H9 (cell line): ENCODE measurements around the gene COL27A1. TPM values are rescaled to one million over a fixed set of nuclear protein-coding genes. Genes with fewer than 3 reads are reported as not detected.

Source experiments
- DNase-seq: peaks from one replicate; pipeline ENCODE4 v3.0.0-alpha.2; 2017
- H2AFZ ChIP-seq: one replicate; pipeline ENCODE4 v1.6.1; 2013; ENCODE audit warnings: mild to moderate bottlenecking, low read length, control low read depth, moderate library complexity
- H2AK5ac ChIP-seq: 2 replicates; pipeline ENCODE4 v1.6.1; 2013; ENCODE audit warnings: low read length, control low read depth, mixed read lengths; ENCODE audit not compliant: insufficient read length
- H2BK120ac ChIP-seq: one replicate; pipeline ENCODE4 v1.6.1; 2013; ENCODE audit warnings: low read depth, mild to moderate bottlenecking, low read length, control low read depth, inconsistent platforms; ENCODE audit not compliant: poor library complexity, severe bottlenecking
- H2BK12ac ChIP-seq: 2 replicates; pipeline ENCODE4 v1.6.1; 2013; ENCODE audit warnings: low read length, control low read depth, mixed read lengths, low read depth; ENCODE audit not compliant: insufficient read length
- H2BK15ac ChIP-seq: 2 replicates; pipeline ENCODE4 v1.6.1; 2013; ENCODE audit warnings: low read depth, low read length, control low read depth
- H2BK20ac ChIP-seq: one replicate; pipeline ENCODE4 v1.6.1; 2013; ENCODE audit warnings: low read depth, mild to moderate bottlenecking, low read length, control low read depth, inconsistent platforms; ENCODE audit not compliant: poor library complexity, severe bottlenecking
- H2BK5ac ChIP-seq: 2 replicates; pipeline ENCODE4 v1.6.1; 2013; ENCODE audit warnings: low read length, control low read depth, mixed read lengths; ENCODE audit not compliant: insufficient read length
- H3K14ac ChIP-seq: 2 replicates; pipeline ENCODE4 v1.6.1; 2013; ENCODE audit warnings: low read length, control low read depth; ENCODE audit not compliant: insufficient read depth
- H3K18ac ChIP-seq: 2 replicates; pipeline ENCODE4 v1.6.1; 2013; ENCODE audit warnings: low read depth, mild to moderate bottlenecking, mixed read lengths, low read length, control low read depth; ENCODE audit not compliant: insufficient read length
- H3K23ac ChIP-seq: 2 replicates; pipeline ENCODE4 v1.6.1; 2013; ENCODE audit warnings: low read length, control low read depth, mixed read lengths, low read depth; ENCODE audit not compliant: insufficient read length
- H3K23me2 ChIP-seq: 2 replicates; pipeline ENCODE4 v1.6.1; 2013; ENCODE audit warnings: low read depth, mild to moderate bottlenecking, mixed read lengths, low read length, control low read depth; ENCODE audit not compliant: insufficient read length, poor library complexity, severe bottlenecking
- H3K27ac ChIP-seq: 2 replicates; pipeline ENCODE4 v1.5.1; 2013; ENCODE audit warnings: low read length, control low read depth, mixed read lengths, low read depth; ENCODE audit not compliant: insufficient read length
- H3K27me3 ChIP-seq: 2 replicates; pipeline ENCODE4 v1.6.1; 2013; ENCODE audit warnings: low read length, control low read depth, inconsistent platforms; ENCODE audit not compliant: insufficient read depth
- H3K4ac ChIP-seq: 2 replicates; pipeline ENCODE4 v1.6.1; 2013; ENCODE audit warnings: low read depth, mild to moderate bottlenecking, control low read depth, inconsistent platforms, low read length, moderate library complexity
- H3K4me1 ChIP-seq: 2 replicates; pipeline ENCODE4 v1.6.1; 2013; ENCODE audit warnings: low read length, control low read depth, inconsistent platforms; ENCODE audit not compliant: insufficient read depth
- H3K4me2 ChIP-seq: 2 replicates; pipeline ENCODE4 v1.6.1; 2013; ENCODE audit warnings: low read length, control low read depth, mixed read lengths; ENCODE audit not compliant: insufficient read length, insufficient read depth
- H3K56ac ChIP-seq: 2 replicates; pipeline ENCODE4 v1.6.1; 2013; ENCODE audit warnings: low read depth, mild to moderate bottlenecking, mixed read lengths, low read length, control low read depth; ENCODE audit not compliant: insufficient read length
- H3K79me1 ChIP-seq: 2 replicates; pipeline ENCODE4 v1.6.1; 2013; ENCODE audit warnings: low read depth, mild to moderate bottlenecking, moderate library complexity, low read length, control low read depth, inconsistent platforms; ENCODE audit not compliant: insufficient read depth, poor library complexity, severe bottlenecking
- H3K79me2 ChIP-seq: 2 replicates; pipeline ENCODE4 v1.6.1; 2013; ENCODE audit warnings: low read length, control low read depth, inconsistent platforms; ENCODE audit not compliant: insufficient read depth
- H3K9ac ChIP-seq: 2 replicates; pipeline ENCODE4 v1.6.1; 2013; ENCODE audit warnings: low read length, control low read depth, mixed read lengths; ENCODE audit not compliant: insufficient read length; ENCODE audit errors: extremely low read depth
- H3K9me3 ChIP-seq: one replicate; pipeline ENCODE4 v1.6.1; 2013; ENCODE audit warnings: low read depth, low read length, inconsistent platforms; ENCODE audit not compliant: control insufficient read depth
- H3T11ph ChIP-seq: one replicate; pipeline ENCODE4 v1.6.1; 2013; ENCODE audit warnings: mild to moderate bottlenecking, low read length, control low read depth, inconsistent platforms
- H4K20me1 ChIP-seq: one replicate; pipeline ENCODE4 v1.6.1; 2013; ENCODE audit not compliant: control insufficient read depth, insufficient read length, insufficient read depth
- H4K5ac ChIP-seq: 2 replicates; pipeline ENCODE4 v1.6.1; 2013; ENCODE audit warnings: low read depth, mild to moderate bottlenecking, mixed read lengths, low read length, control low read depth; ENCODE audit not compliant: insufficient read length
- H4K8ac ChIP-seq: replicated peaks from 2 replicates; pipeline ENCODE4 v1.6.1; 2013; ENCODE audit warnings: low read length, control low read depth, mixed read lengths, low read depth; ENCODE audit not compliant: insufficient read length
- H4K91ac ChIP-seq: 2 replicates; pipeline ENCODE4 v1.6.1; 2013; ENCODE audit warnings: low read depth, mild to moderate bottlenecking, moderate library complexity, mixed read lengths, low read length, control low read depth; ENCODE audit not compliant: insufficient read length
- H3K27ac Mint-ChIP-seq, 3 experiments: 2 replicates in 2 of 3; 3 replicates in 1 of 3; pipeline ENCODE4 v1.8.0; 2020 to 2021; ENCODE audit warnings: mixed read lengths in 3 of 3, mild to moderate bottlenecking in 1 of 3, moderate library complexity in 1 of 3
- H3K27me3 Mint-ChIP-seq: 2 replicates; pipeline ENCODE4 v1.8.0; 2021; ENCODE audit warnings: low read depth, mild to moderate bottlenecking, moderate library complexity, mixed read lengths
- H3K36me3 Mint-ChIP-seq, 3 experiments: 2 replicates in 2 of 3; 3 replicates in 1 of 3; pipeline ENCODE4 v1.8.0; 2020 to 2021; ENCODE audit warnings: low read depth in 3 of 3, mixed read lengths in 3 of 3; ENCODE audit not compliant: insufficient read depth in 1 of 3
- H3K4me1 Mint-ChIP-seq, 2 experiments: 2 replicates each; pipeline ENCODE4 v1.8.0; 2020; ENCODE audit warnings: mixed read lengths in 2 of 2
- H3K4me3 Mint-ChIP-seq, 2 experiments: 2 replicates in 1 of 2; 3 replicates in 1 of 2; pipeline ENCODE4 v1.8.0; 2020 to 2021; ENCODE audit warnings: mild to moderate bottlenecking in 2 of 2, mixed read lengths in 2 of 2, moderate library complexity in 1 of 2
- H3K9me3 Mint-ChIP-seq, 2 experiments: 2 replicates in 1 of 2; 3 replicates in 1 of 2; pipeline ENCODE4 v1.8.0; 2020; ENCODE audit warnings: mild to moderate bottlenecking in 2 of 2, mixed read lengths in 2 of 2, moderate library complexity in 1 of 2
- WGBS: extraction: QIAGEN DNeasy Blood & Tissue Kit; methylation state at CpG from one replicate; pipeline ENCODE4 v1.1.7; 2013; ENCODE audit warnings: missing lambda C conversion rate, low lambda C conversion rate, mixed read lengths; ENCODE audit not compliant: insufficient read length; ENCODE audit errors: extremely low coverage; 5-methylcytosine and 5-hydroxymethylcytosine counted together
- total RNA-seq: library from RNA; stranded (reverse); gene quantifications from 2 replicates; pipeline ENCODE4 v1.2.1, GENCODE V29; 2021
- TF ChIP-seq, protein P1 (sequence below): fragments of 200-600 bp; sonication (generic); conservative IDR thresholded peaks from 3 replicates; pipeline ENCODE4 v1.8.0; 2021; ENCODE audit warnings: antibody characterized with exemption, mild to moderate bottlenecking

COL27A1 gene
- total RNA-seq, 1 experiment from 2014 or later: 17.9 TPM

DNA sequence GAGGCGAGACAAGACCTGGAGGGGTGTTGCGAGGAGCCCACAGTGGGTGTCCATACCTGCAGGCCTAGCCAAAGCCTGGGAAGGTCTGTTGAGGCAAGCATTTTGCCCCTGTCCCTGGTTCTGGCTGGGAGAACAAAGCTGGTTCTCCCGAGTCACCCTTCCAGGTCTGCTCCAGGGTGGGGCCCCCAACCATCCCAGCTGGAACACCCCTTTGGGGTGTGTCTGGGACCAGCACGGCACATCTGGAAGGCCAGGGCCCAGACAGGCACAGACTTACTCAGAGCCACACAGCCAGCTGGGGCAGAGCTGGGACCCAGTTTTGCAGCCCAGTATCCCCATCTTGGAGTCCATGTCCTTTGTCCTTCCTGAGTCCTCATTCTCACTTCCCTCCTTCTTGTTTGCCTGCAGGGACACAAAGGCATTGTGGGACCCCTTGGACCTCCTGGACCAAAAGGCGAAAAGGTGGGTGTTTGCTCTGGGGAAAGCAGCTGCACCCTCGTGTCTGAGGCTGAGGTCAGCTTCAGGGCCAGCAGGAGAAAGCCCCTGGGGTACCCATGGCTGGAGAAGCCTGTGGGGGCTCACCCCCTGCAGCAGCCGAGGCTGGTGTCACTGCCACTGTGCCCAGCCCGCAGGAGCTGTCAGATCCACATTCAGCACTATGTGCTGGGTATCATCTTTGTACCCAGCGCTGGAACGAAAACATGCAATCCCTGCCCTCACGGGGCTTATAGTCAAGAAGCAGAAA is 129.2 kb downstream of the COL27A1 start:
- Histone ChIP-seq H3K14ac (no peak overlapping the region; the same call in 1 of the 2 replicates), H2BK15ac (no peak overlapping the region), H2AK5ac (no peak overlapping the region), H3K4ac (no peak overlapping the region), H2AFZ (no peak overlapping the region), H3K9me3 (no peaks in the 10 kb centered on the region), H2BK5ac (no peak overlapping the region), H2BK20ac (no peak overlapping the region), H2BK12ac (no peak overlapping the region), H4K5ac (no peak overlapping the region), H3K27me3 (no peaks in the 10 kb centered on the region), H3K4me1 (0 out of 2 replicates have a peak, but pooled peaks cover 3% of the 10 kb centered on the region), H4K91ac (no peak overlapping the region), H3K4me2 (no peak overlapping the region), H3K23ac (no peak overlapping the region), H3K56ac (no peak overlapping the region), H3K9ac (no peak overlapping the region), H3K79me1 (no peaks in the 10 kb centered on the region), H3K18ac (no peak overlapping the region), H3T11ph (no peak overlapping the region), H2BK120ac (no peak overlapping the region), H3K23me2 (no peaks in the 10 kb centered on the region), H3K79me2 (no peaks in the 10 kb centered on the region), H4K8ac (no peak overlapping the region), H4K20me1 (no peaks in the 10 kb centered on the region), H3K27ac (no peak overlapping the region)
- H3K4me3 Mint-ChIP-seq: no peak overlapping the region
- H3K27ac Mint-ChIP-seq: peak overlapping the region in 1 of 3 experiments; percentile 65; a peak in 1 of 7 replicates
- peak; percentile 14 for DNase-seq
- no peaks in the 10 kb centered on the region; a peak in 1 of 5 replicates for H3K9me3 Mint-ChIP-seq
- no CpG with 5 or more reads among the region's 11 CpGs for WGBS
- peaks cover 13 to 27% of the 10 kb centered on the region in 2 experiments for H3K4me1 Mint-ChIP-seq
- peaks cover 0 to 4% (median 2%) of the 10 kb centered on the region in 3 experiments; a peak in 1 of 7 replicates for H3K36me3 Mint-ChIP-seq
- TF ChIP-seq, protein P1, sequence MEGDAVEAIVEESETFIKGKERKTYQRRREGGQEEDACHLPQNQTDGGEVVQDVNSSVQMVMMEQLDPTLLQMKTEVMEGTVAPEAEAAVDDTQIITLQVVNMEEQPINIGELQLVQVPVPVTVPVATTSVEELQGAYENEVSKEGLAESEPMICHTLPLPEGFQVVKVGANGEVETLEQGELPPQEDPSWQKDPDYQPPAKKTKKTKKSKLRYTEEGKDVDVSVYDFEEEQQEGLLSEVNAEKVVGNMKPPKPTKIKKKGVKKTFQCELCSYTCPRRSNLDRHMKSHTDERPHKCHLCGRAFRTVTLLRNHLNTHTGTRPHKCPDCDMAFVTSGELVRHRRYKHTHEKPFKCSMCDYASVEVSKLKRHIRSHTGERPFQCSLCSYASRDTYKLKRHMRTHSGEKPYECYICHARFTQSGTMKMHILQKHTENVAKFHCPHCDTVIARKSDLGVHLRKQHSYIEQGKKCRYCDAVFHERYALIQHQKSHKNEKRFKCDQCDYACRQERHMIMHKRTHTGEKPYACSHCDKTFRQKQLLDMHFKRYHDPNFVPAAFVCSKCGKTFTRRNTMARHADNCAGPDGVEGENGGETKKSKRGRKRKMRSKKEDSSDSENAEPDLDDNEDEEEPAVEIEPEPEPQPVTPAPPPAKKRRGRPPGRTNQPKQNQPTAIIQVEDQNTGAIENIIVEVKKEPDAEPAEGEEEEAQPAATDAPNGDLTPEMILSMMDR: no peak
- H3K27me3 Mint-ChIP-seq: no peaks in the 10 kb centered on the region; the same call in 1 of the 2 replicates
